SJSA1 (cell line): Measurements from ENCODE around the gene KRT24. TPM values are rescaled to one million over a fixed set of nuclear protein-coding genes. Genes with fewer than 3 reads are reported as not detected.

Experiments
- DNase-seq, 2 experiments: peaks; one replicate each; pipeline ENCODE4 v3.0.0-alpha.2; 2015 to 2020; ENCODE audit warnings: low spot score in 2 of 2, low read depth in 1 of 2
- H3K27ac ChIP-seq: fragments of 250-450 bp; sonication (Bioruptor Pico); 2 replicates; pipeline ENCODE4 v1.5.1; 2020; ENCODE audit warnings: mild to moderate bottlenecking, moderate library complexity
- H3K27me3 ChIP-seq: fragments of 250-450 bp; sonication (Bioruptor Pico); replicated peaks from 2 replicates; pipeline ENCODE4 v1.5.1; 2020; ENCODE audit warnings: mild to moderate bottlenecking, moderate library complexity
- H3K36me3 ChIP-seq: fragments of 250-450 bp; sonication (Bioruptor Pico); 2 replicates; pipeline ENCODE4 v1.5.1; 2020; ENCODE audit warnings: mild to moderate bottlenecking
- H3K4me1 ChIP-seq: fragments of 250-450 bp; sonication (Bioruptor Pico); replicated peaks from 2 replicates; pipeline ENCODE4 v1.6.1; 2021; ENCODE audit warnings: mild to moderate bottlenecking
- H3K4me3 ChIP-seq: fragments of 250-450 bp; sonication (Bioruptor Pico); 2 replicates; pipeline ENCODE4 v1.5.1; 2020; ENCODE audit warnings: mild to moderate bottlenecking
- H3K9me3 ChIP-seq: fragments of 250-450 bp; sonication (Bioruptor Pico); replicated peaks from 2 replicates; pipeline ENCODE4 v1.5.1; 2020; ENCODE audit warnings: mild to moderate bottlenecking
- total RNA-seq: library from RNA; depleted of rRNA; stranded (reverse); fragments of >200 nt; shearing (Covaris generic); gene quantifications from 2 replicates; pipeline ENCODE4 v1.2.3, GENCODE V29; 2014

The KRT24 gene
- total RNA-seq, 1 experiment from 2014 or later = not detected

DNA sequence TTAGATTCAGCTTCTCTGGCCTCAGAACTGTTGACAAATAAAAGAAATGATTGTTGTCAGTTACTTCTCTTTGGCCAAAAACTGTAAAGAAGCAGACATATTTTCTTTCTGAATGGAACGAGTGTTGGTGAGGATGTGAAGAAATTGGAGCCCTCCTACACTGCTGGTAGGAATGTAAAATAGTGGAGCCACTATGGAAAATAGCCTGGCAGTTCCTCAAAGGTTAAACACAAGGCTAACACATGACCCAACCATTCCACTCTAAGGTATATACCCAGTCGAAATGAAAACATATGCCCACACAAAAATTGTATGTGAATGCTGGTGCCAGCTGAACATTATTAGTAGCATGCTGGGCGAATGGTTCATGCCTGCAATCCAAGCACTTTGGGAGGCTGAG, 14.2 kb upstream of the KRT24 start:
- H3K27ac ChIP-seq = no peak overlapping the region
- no peaks in the 10 kb centered on the region for H3K9me3 ChIP-seq
- no peak overlapping the region for H3K4me3 ChIP-seq
- peaks cover 15% of the 10 kb centered on the region; the same call in 1 of the 2 replicates for H3K27me3 ChIP-seq
- no peaks in the 10 kb centered on the region for H3K4me1 ChIP-seq
- no peaks in the 10 kb centered on the region for H3K36me3 ChIP-seq
- DNase-seq = no peak

DNA sequence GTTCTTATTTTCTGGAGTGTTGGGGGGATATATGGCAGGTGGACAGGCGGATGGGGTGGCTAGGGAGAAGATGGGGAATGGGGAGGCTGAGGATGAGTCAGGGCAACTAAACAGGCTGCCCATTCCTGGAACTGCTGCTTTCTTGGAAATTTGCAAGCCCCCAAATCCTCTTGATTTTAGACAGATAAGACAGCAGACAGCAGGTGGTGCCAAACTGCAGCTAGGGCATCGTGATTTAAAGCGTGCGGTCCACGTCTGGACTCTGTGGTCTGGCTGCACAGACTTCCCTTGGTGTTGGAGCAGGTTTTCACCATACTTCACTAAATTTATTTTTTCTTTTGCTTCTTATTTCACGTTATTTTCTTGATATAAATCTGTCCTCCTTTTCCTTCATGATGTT, 10.9 kb upstream of the KRT24 start:
- DNase-seq = no peak
- no peaks in the 10 kb centered on the region for H3K36me3 ChIP-seq
- no peak overlapping the region for H3K4me3 ChIP-seq
- H3K4me1 ChIP-seq = no peaks in the 10 kb centered on the region
- no peak overlapping the region for H3K27ac ChIP-seq
- no peaks in the 10 kb centered on the region for H3K9me3 ChIP-seq
- H3K27me3 ChIP-seq = peaks cover 6% of the 10 kb centered on the region; the same call in 1 of the 2 replicates

DNA sequence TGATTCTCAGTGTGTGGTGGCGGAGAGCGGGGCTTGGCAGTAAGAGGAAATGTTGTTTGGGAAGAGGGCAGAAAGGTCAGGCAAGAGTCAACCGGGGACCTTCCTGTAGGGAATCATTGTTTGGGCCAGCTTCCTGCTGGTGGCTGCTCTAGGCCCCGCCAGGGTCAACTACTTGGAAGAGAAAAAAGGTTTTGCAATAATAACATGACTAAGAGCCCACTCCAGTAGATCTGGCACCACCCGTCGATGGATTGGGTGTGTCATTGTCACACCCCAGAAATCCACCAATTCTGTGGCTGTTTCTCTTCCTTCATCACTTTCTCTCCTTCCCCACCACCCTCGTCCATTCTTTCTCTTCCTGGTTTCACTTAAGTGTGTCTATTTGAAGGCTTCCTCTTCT, 4.2 kb upstream of the KRT24 start:
- Histone ChIP-seq H3K4me3 (no peak overlapping the region), H3K9me3 (no peaks in the 10 kb centered on the region), H3K36me3 (no peaks in the 10 kb centered on the region), H3K4me1 (no peaks in the 10 kb centered on the region), H3K27ac (no peak overlapping the region), H3K27me3 (peaks cover 26% of the 10 kb centered on the region)
- DNase-seq = no peak

DNA sequence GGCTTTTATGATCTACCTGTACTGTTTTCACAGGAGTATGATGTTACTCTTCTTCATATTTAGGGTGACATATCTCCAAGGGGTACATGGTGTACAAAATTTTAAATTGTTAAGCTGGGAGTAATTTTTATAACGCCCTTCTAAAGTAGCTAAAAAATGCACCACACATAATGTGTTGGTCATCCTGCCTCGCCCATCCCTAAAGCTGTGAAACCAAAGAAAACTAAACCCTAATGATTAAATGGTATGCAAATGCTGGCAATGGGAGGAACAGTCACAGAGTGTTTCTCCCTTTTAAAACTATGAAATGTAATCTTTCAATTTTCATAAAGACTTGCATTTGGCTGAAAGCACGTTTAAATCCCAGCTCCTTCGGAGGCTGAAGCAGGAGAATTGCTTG, 2.0 kb upstream of the KRT24 start:
- Histone ChIP-seq H3K36me3 (no peaks in the 10 kb centered on the region), H3K4me1 (no peaks in the 10 kb centered on the region), H3K27ac (no peak overlapping the region), H3K4me3 (no peak overlapping the region), H3K9me3 (no peaks in the 10 kb centered on the region), H3K27me3 (peaks cover 42% of the 10 kb centered on the region)
- no peak for DNase-seq

DNA sequence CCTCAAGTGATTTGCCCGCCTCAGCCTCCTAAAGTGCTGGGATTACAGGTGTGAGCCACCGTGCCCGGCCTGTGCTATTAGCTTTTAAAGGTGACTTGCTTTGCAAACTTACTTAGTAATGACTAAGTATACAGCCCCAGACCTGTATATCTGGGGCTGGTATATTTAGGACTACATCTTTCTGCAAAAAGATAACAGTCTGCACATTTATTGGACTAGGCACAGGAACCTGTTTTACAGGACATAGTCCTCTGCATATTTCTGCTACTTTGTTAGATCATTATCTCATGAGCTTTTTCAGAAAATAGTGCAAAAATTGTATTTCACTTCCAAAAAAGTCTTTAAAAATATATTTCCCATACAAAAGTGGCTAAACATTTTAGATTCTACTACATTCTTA, 1.3 kb downstream of the KRT24 start:
- Histone ChIP-seq H3K27me3 (peaks cover 56% of the 10 kb centered on the region), H3K4me1 (no peaks in the 10 kb centered on the region), H3K9me3 (no peaks in the 10 kb centered on the region), H3K36me3 (no peaks in the 10 kb centered on the region), H3K27ac (no peak overlapping the region), H3K4me3 (no peak overlapping the region)
- DNase-seq = no peak

DNA sequence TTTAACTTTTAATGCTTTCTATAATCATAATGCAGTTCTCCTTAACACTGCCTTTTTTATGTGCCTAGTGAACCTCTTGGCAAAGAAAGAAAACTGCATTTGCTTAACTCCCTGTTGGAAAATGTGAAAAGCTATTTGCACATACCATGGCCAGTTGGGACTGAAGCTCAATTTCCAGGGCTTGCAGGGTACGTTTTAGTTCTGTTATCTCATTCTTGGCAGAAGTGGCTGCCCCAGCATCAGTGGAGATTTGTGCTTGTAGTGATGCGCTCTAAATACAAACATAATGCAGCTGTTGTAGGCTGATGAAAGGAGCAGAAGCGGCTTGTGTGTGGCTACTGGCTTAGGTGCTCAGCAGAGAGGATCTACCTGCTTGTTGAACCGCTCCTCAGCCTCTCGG, 3.7 kb downstream of the KRT24 start:
- Histone ChIP-seq H3K27me3 (peaks cover 60% of the 10 kb centered on the region), H3K9me3 (no peaks in the 10 kb centered on the region), H3K27ac (no peak overlapping the region), H3K36me3 (no peaks in the 10 kb centered on the region), H3K4me3 (no peak overlapping the region), H3K4me1 (no peaks in the 10 kb centered on the region)
- DNase-seq = no peak

DNA sequence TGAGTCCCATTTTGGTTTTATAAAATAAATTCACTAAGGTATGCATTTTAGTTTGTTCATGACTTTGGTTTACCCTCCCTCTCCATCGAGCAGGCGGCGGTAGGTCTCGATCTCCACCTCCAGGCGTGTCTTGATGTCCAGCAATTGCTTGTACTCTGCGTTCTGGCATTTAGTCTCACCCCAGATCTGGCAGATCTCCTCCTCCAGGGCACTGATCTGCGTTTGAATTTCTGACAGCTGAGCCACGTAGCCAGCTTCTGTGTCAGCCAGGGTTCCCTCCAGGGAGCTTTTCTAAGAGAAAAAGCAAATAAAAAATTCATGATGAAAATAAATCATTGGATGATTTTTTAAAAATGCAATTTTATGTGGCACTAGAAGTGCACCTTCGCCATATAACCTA, 4.2 kb downstream of the KRT24 start:
- no peaks in the 10 kb centered on the region for H3K4me1 ChIP-seq
- no peak overlapping the region for H3K4me3 ChIP-seq
- H3K27me3 ChIP-seq = peaks cover 55% of the 10 kb centered on the region
- H3K36me3 ChIP-seq = no peaks in the 10 kb centered on the region
- DNase-seq = no peak
- no peak overlapping the region for H3K27ac ChIP-seq
- no peaks in the 10 kb centered on the region for H3K9me3 ChIP-seq

DNA sequence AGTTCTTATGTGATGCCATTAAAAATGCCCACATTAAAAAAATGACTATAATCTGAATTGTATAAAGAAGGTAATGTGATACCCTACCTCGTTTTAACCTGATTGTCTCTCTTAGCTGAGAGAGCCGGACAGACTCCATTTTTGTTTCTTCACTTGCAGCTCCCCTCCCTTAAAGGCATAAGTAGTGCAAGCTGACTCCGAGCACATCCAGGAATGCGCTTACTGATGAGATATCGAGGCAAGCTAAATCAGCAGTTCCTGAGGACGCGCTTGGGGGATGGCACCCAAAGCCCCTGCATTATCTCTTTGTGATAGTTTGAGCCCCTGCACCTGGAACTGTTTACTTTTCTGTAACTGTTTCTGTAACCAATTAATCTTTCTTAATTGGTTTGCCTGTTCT, 6.3 kb downstream of the KRT24 start:
- Histone ChIP-seq H3K4me3 (no peak overlapping the region), H3K27me3 (peaks cover 46% of the 10 kb centered on the region), H3K9me3 (no peaks in the 10 kb centered on the region), H3K27ac (no peak overlapping the region), H3K36me3 (no peaks in the 10 kb centered on the region), H3K4me1 (no peaks in the 10 kb centered on the region)
- no peak for DNase-seq

DNA sequence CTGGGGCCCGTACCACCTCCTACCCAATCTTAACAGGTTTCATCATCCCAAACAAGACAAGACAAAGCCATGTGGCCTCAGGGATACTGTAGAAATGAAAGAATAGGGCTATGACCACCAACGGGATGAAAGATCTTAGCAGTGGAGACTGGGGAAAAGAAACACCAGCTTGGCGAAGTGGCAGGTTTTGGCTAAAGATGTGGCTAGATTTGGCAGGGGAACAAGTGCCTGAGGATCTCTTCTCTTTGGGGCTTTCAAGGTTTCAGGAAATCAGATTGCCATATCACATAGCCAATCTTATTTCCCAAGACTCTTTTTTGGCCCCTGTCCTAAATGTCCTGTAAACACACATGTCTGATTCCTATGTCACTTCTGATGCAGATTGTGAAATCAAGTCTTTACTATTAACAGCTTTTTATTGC, 6.9 kb downstream of the KRT24 start:
- H3K9me3 ChIP-seq = no peaks in the 10 kb centered on the region
- no peak for DNase-seq
- H3K36me3 ChIP-seq = no peaks in the 10 kb centered on the region
- H3K4me1 ChIP-seq = no peaks in the 10 kb centered on the region
- no peak overlapping the region for H3K4me3 ChIP-seq
- peaks cover 42% of the 10 kb centered on the region for H3K27me3 ChIP-seq
- H3K27ac ChIP-seq = no peak overlapping the region

DNA sequence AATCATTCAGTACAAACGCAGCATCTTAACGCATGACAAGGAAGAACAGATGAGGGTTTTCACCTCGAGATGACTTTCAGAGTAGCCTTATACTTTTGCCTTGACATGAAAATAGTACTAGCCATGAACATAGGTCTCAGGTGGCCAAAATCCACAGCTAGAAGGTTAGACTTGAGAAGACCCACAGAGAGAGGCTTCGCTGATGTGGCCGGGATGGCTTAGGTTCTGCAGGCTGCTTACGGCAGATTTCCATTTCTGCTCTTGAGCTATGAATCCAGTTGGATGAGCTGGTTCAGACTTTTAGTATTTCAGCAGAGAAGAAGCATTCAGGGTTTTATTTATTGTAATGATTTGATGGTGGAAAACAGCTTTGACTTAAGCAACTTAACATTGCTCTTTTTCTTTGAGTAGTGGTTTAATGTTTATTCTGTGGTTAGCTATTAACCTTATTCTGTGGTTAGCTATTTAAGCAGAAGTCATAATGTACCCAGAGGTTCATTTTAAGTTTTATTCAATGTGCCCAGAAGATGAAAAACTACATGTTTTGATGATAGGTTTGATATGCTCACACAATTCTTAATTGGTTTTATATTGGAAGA, 7.6 kb downstream of the KRT24 start:
- no peaks in the 10 kb centered on the region for H3K36me3 ChIP-seq
- H3K4me3 ChIP-seq = no peak overlapping the region
- H3K9me3 ChIP-seq = no peaks in the 10 kb centered on the region
- H3K4me1 ChIP-seq = no peaks in the 10 kb centered on the region
- DNase-seq = no peak
- no peak overlapping the region for H3K27ac ChIP-seq
- H3K27me3 ChIP-seq = peaks cover 46% of the 10 kb centered on the region

DNA sequence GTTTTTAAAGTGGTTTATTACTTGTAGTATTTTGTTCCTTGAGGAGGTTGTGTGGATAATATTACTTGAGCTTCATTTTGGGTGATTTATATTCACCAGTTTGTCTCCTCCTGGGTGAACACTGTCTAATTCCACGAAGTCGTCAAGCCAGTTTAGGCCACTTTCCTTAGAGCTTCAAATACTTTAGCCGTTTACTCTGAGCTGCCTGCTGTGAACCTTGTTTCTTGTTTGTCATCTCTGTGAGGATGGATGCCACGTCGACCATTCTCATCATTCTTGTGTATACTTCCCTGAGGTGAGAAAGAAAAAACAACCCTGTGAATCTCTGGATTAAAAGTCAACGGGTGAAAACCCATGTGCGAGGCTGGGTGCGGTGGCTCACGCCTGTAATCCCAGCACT, 9.0 kb downstream of the KRT24 start:
- H3K4me3 ChIP-seq = no peak overlapping the region
- no peak for DNase-seq
- H3K9me3 ChIP-seq = no peaks in the 10 kb centered on the region
- H3K4me1 ChIP-seq = no peaks in the 10 kb centered on the region
- H3K27me3 ChIP-seq = peaks cover 48% of the 10 kb centered on the region
- H3K36me3 ChIP-seq = no peaks in the 10 kb centered on the region
- H3K27ac ChIP-seq = no peak overlapping the region

DNA sequence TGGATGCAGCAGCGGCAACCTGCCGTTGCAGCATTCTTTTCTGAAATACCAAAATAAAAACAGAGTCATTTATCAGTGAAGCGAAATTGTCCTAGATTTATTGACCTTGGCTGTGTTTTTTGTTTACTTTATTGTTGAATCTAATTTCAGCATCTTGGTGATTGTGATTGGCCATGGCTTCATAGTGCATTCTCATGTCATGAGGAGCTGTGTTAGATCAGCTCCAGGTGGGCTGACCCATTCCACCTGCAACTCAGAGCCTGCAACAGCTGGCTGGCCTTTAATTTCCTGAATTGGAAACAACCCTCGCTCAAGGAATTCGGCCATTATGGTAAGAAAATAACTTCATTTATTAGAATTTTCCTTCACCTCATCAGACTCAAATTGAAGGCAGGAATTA, 16.4 kb downstream of the KRT24 start:
- no peaks in the 10 kb centered on the region for H3K36me3 ChIP-seq
- no peaks in the 10 kb centered on the region for H3K4me1 ChIP-seq
- H3K4me3 ChIP-seq = no peak overlapping the region
- no peak overlapping the region for H3K27ac ChIP-seq
- H3K27me3 ChIP-seq = peaks cover 34% of the 10 kb centered on the region
- no peak for DNase-seq
- H3K9me3 ChIP-seq = no peaks in the 10 kb centered on the region

DNA sequence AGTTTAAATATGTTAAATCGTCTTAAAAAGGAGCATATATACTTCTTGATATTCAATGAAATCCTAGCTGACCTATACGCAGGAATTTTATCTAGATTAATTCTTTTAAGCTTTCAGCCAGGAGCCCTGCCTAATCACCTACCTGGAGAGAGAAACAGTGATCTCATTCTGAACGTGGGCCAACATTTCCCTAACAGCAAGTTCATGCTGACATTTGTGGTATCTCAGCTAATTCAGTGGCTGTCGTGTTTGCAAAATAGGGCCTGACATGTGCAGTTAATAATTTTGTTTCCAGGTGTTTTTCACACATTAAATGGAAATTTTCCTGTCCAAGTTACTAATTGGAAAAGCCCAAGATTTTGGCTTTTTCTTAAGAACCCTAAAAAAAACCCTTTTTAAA, 17.4 kb downstream of the KRT24 start:
- H3K36me3 ChIP-seq = no peaks in the 10 kb centered on the region
- no peak for DNase-seq
- H3K4me1 ChIP-seq = no peaks in the 10 kb centered on the region
- H3K27me3 ChIP-seq = peaks cover 35% of the 10 kb centered on the region
- H3K9me3 ChIP-seq = no peaks in the 10 kb centered on the region
- no peak overlapping the region for H3K27ac ChIP-seq
- H3K4me3 ChIP-seq = no peak overlapping the region

DNA sequence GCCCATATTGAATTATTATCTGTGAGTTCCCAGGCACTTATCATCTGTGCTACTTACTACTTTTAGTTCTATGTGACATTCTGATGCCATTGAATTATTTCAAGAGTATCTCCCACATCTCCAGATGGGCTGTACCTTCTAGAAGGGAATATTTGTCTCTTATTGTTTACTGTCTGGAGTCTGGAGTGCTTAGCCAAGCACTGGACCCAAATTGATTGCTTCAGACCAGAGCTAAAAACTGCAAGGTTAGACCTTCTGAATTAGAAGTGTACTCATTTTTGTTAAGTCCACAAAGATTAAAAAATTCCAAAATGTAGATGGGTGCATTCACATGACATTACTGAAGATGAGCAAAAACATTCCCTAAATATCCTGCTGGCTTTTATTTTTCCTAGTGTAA, 22.6 kb downstream of the KRT24 start:
- peaks cover 48% of the 10 kb centered on the region for H3K27me3 ChIP-seq

DNA sequence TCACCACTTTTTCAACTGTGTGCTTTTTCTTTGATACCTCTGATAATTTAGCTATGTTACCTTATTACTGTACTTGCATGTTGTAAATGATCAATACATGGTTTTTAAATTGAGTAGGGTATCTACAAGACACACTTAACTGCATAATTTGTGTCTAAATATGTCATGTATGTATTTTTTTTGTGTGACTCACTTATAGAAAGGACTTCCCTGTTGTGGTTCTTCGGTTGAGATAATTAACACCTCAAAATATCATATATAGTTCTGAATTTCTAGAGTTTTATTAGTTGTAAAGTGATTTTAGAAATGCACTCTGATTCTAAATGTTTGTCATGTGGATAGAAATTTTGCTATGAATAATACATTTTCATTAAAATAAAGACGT, 24.0 kb downstream of the KRT24 start:
- no peak for DNase-seq
- Histone ChIP-seq H3K27me3 (peaks cover 58% of the 10 kb centered on the region), H3K4me1 (no peaks in the 10 kb centered on the region), H3K4me3 (no peak overlapping the region), H3K9me3 (no peaks in the 10 kb centered on the region), H3K36me3 (no peaks in the 10 kb centered on the region), H3K27ac (no peak overlapping the region)

More for the DNA sequence above, 22.6 kb downstream of the KRT24 start:
- Histone ChIP-seq H3K4me3 (no peak overlapping the region), H3K4me1 (no peaks in the 10 kb centered on the region), H3K27ac (no peak overlapping the region), H3K36me3 (no peaks in the 10 kb centered on the region), H3K9me3 (no peaks in the 10 kb centered on the region)
- DNase-seq = no peak
